Bronchial epithelial cell (primary cell): ENCODE measurements around the gene MCRIP1. TPM values are rescaled to one million over a fixed set of nuclear protein-coding genes. Genes with fewer than 3 reads are reported as not detected.

Source experiments
- DNase-seq: peaks from one replicate; pipeline ENCODE4 v3.0.0-alpha.2; 2010; ENCODE audit warnings: low read depth
- FAIRE-seq: peaks from 2 replicates; lab custom pipeline; 2011; peaks lifted over from hg19 to GRCh38; lab: Jason Lieb, UNC
- H3K27me3 ChIP-seq: 2 replicates; pipeline ENCODE4 v1.5.1; 2011; ENCODE audit warnings: low read length; ENCODE audit not compliant: control insufficient read depth, insufficient read depth
- H3K36me3 ChIP-seq: 2 replicates; pipeline ENCODE4 v1.5.1; 2011; ENCODE audit warnings: low read length; ENCODE audit not compliant: control insufficient read depth, insufficient read depth
- H3K4me3 ChIP-seq: 2 replicates; pipeline ENCODE4 v1.5.1; 2011; ENCODE audit warnings: mild to moderate bottlenecking, low read depth, low read length, control low read depth
- CTCF ChIP-seq: IDR thresholded peaks from 2 replicates; pipeline ENCODE4 v1.5.1; 2011; ENCODE audit warnings: mild to moderate bottlenecking, moderate library complexity, low read length, control low read depth, inconsistent platforms; ENCODE audit not compliant: insufficient read depth, severe bottlenecking
- total RNA-seq: library from RNA; depleted of rRNA; stranded (reverse); fragments of >200 nt; gene quantifications from 2 replicates; pipeline ENCODE4 v1.2.1, GENCODE V29; 2014

Gene MCRIP1
- total RNA-seq, 1 donor from 2014 or later: 25.8 TPM

- no peak for DNase-seq
- FAIRE-seq: no peak
- Histone ChIP-seq H3K4me3 (no peak overlapping the region), H3K36me3 (no peaks in the 10 kb centered on the region), H3K27me3 (no peaks in the 10 kb centered on the region)
- TF ChIP-seq CTCF: no peak
Measured at GRCh38 chr17:81813861-81814683, 19.0 kb downstream of the MCRIP1 start.

- no peak overlapping the region for H3K4me3 ChIP-seq
- no peak for FAIRE-seq
- TF ChIP-seq CTCF: no peak
- no peaks in the 10 kb centered on the region for H3K27me3 ChIP-seq
- no peaks in the 10 kb centered on the region for H3K36me3 ChIP-seq
- DNase-seq: no peak
Measured at GRCh38 chr17:81813371-81813684, 19.8 kb downstream of the MCRIP1 start.

- Histone ChIP-seq H3K36me3 (no peaks in the 10 kb centered on the region), H3K4me3 (no peak overlapping the region), H3K27me3 (peaks cover 2% of the 10 kb centered on the region)
- no peak for TF ChIP-seq CTCF
- DNase-seq: no peak
- no peak for FAIRE-seq
Measured at GRCh38 chr17:81812571-81813370, 20.3 kb downstream of the MCRIP1 start.

GRCh38 chr17:81811705-81812570 is 21.2 kb downstream of the MCRIP1 start:
- DNase-seq (no peak), FAIRE-seq (no peak)
- Histone ChIP-seq H3K4me3 (no peak overlapping the region), H3K36me3 (no peaks in the 10 kb centered on the region), H3K27me3 (peaks cover 5% of the 10 kb centered on the region)
- TF ChIP-seq CTCF: no peak

- Histone ChIP-seq H3K27me3 (peaks cover 12% of the 10 kb centered on the region), H3K36me3 (no peaks in the 10 kb centered on the region), H3K4me3 (no peak overlapping the region)
- DNase-seq (no peak), FAIRE-seq (no peak)
- no peak for TF ChIP-seq CTCF
Measured at GRCh38 chr17:81810892-81811704, 22.0 kb downstream of the MCRIP1 start.
